ENCODE measurements around the gene TENM4. TPM values are rescaled to one million over a fixed set of nuclear protein-coding genes. Genes with fewer than 3 reads are reported as not detected.

The TENM4 gene
- total RNA-seq, 4 donors from 2014 or later, result 16.8 to 158 (median 120) TPM

DNA sequence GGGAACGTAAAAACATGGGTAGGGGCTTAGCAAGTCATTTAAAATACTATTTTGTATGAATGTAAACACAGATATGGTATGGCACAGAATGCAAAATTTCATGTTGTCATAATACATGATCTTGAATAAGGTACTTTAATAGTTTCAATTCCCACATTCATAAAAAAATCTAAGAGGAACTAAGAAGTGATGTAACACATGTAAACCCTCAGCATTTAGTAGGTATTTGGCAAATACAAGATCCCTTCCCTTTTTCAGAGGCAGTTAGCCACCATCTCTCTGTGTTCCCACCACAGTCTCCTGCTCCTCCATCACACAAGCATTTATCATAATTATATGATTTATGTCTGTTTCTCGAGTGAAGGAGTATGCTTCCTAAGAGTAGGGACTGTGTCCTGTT lies 251.8 kb downstream of the TENM4 start:
- WGBS, 2 donors, result 77 to 85% methylated on average over 2 of the region's 2 CpGs
- TF ChIP-seq, protein P1, sequence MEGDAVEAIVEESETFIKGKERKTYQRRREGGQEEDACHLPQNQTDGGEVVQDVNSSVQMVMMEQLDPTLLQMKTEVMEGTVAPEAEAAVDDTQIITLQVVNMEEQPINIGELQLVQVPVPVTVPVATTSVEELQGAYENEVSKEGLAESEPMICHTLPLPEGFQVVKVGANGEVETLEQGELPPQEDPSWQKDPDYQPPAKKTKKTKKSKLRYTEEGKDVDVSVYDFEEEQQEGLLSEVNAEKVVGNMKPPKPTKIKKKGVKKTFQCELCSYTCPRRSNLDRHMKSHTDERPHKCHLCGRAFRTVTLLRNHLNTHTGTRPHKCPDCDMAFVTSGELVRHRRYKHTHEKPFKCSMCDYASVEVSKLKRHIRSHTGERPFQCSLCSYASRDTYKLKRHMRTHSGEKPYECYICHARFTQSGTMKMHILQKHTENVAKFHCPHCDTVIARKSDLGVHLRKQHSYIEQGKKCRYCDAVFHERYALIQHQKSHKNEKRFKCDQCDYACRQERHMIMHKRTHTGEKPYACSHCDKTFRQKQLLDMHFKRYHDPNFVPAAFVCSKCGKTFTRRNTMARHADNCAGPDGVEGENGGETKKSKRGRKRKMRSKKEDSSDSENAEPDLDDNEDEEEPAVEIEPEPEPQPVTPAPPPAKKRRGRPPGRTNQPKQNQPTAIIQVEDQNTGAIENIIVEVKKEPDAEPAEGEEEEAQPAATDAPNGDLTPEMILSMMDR (IDR thresholded peaks at IDR 0.05), result no peak
- TF ChIP-seq POLR2A (IDR thresholded peaks at IDR 0.05), result no peak

DNA sequence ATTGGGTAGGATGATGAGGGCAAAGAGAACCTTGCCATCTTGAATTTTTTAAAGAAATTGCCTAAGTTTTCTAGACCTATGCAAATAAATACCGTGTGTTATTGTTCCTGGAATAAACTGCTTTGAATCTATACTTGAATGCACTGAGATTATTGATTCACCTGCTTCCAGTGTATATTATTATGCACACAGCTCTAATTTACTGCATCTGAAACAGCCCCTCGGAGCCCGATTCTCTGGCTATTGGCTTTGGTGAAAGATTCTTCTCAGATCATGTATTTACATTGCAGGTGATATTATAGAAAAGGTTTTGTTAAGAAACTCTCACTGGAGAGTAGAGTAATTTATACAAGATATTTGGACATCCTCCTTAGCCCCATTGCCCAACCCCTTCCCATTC lies 254.2 kb downstream of the TENM4 start:
- DNase-seq, result no peak
- no peaks in the 10 kb centered on the region for H3K27me3 ChIP-seq
- WGBS, 2 donors, result 93 to 96% methylated on average over 3 of the region's 3 CpGs
- H3K27ac ChIP-seq, result no peak overlapping the region
- no peak overlapping the region for H3K4me3 ChIP-seq (replicated peaks in 1 of 3)
- TF ChIP-seq, protein P1 (IDR thresholded peaks at IDR 0.05), result no peak
- TF ChIP-seq POLR2A (IDR thresholded peaks at IDR 0.05), result no peak
- H3K4me1 ChIP-seq, result no peaks in the 10 kb centered on the region
- intact Hi-C loops (cut with DNase I), result no loop called here
- no peaks in the 10 kb centered on the region for H3K36me3 ChIP-seq
- no peaks in the 10 kb centered on the region for H3K9me3 ChIP-seq

More for the DNA sequence above, 251.8 kb downstream of the TENM4 start:
- no peak overlapping the region for H3K27ac ChIP-seq
- H3K4me1 ChIP-seq, result peaks cover 5 to 8% of the 10 kb centered on the region in 2 donors
- no peaks in the 10 kb centered on the region for H3K27me3 ChIP-seq
- H3K36me3 ChIP-seq, result no peaks in the 10 kb centered on the region
- H3K4me3 ChIP-seq (replicated peaks in 1 of 3), result no peak overlapping the region
- no peaks in the 10 kb centered on the region for H3K9me3 ChIP-seq
- no peak for DNase-seq
- intact Hi-C loops (cut with DNase I), result no loop called here

DNA sequence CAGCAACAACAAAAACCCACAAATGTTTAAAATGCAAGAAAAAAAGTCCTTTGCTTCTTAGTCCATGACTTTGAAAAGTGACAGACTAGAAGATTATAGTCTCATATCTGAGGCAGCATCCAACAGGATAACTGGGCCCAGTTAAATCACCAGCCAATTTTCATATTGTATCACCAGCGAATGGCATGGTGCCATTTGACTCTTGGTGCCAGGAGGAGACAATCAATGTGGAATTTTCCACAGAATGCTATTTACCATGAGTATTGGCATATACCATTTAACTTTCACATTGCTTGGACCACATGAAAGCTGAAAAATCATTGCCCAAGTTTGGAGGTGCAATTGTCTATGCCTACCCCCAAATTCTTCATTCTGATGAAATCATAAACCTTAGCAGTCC lies 255.5 kb downstream of the TENM4 start:
- no peak for TF ChIP-seq POLR2A (IDR thresholded peaks at IDR 0.05)
- TF ChIP-seq, protein P1 (IDR thresholded peaks at IDR 0.05), result no peak
- H3K27ac ChIP-seq, result no peak overlapping the region
- WGBS, 2 donors, result 88 to 100% methylated on average over 1 of the region's 1 CpG
- no peaks in the 10 kb centered on the region for H3K36me3 ChIP-seq
- H3K9me3 ChIP-seq, result no peaks in the 10 kb centered on the region
- intact Hi-C loops (cut with DNase I), result no loop called here
- H3K27me3 ChIP-seq, result no peaks in the 10 kb centered on the region
- no peak overlapping the region for H3K4me3 ChIP-seq (replicated peaks in 1 of 3)
- no peak for DNase-seq
- H3K4me1 ChIP-seq, result no peaks in the 10 kb centered on the region

GRCh38 chr11:79184285-79184684 lies 256.5 kb downstream of the TENM4 start:
- Histone ChIP-seq H3K4me1 (no peaks in the 10 kb centered on the region), H3K9me3 (no peaks in the 10 kb centered on the region), H3K27me3 (no peaks in the 10 kb centered on the region), H3K36me3 (no peaks in the 10 kb centered on the region), H3K27ac (no peak overlapping the region), H3K4me3 (replicated peaks in 1 of 3) (no peak overlapping the region)
- DNase-seq, result no peak
- intact Hi-C loops (cut with DNase I), result no loop called here
- WGBS, 2 donors, result 83 to 89% methylated on average over 4 of the region's 4 CpGs
- TF ChIP-seq POLR2A (IDR thresholded peaks at IDR 0.05), result no peak
- TF ChIP-seq, protein P1 (IDR thresholded peaks at IDR 0.05), result no peak

DNA sequence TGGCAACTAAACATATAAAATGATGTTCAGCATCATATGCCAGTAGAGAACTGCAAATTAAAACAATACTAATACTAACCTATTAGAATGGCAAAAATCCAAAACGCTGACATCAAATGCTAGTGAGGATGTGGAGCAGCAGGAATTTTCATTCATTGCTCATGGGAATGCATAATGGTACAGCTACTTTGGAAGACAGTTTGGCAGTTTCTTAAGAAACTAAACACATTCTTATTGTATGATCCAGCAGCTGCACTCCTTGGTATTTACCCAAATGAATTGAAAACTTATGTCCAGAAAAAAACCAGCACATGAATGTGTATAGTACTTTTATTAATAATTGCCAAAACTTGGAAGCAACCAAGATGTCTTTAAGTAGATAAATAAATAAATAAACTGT lies 258.0 kb downstream of the TENM4 start:
- intact Hi-C loops (cut with DNase I), result no loop called here
- Histone ChIP-seq H3K36me3 (no peaks in the 10 kb centered on the region), H3K27ac (no peak overlapping the region), H3K9me3 (no peaks in the 10 kb centered on the region), H3K4me1 (no peaks in the 10 kb centered on the region), H3K4me3 (replicated peaks in 1 of 3) (no peak overlapping the region), H3K27me3 (no peaks in the 10 kb centered on the region)
- 70 to 79% methylated on average over 1 of the region's 1 CpG for WGBS, 2 donors
- TF ChIP-seq, protein P1 (IDR thresholded peaks at IDR 0.05), result no peak
- TF ChIP-seq POLR2A (IDR thresholded peaks at IDR 0.05), result no peak
- DNase-seq, result no peak
